Measurements from ENCODE around the gene GAS5.

DNA sequence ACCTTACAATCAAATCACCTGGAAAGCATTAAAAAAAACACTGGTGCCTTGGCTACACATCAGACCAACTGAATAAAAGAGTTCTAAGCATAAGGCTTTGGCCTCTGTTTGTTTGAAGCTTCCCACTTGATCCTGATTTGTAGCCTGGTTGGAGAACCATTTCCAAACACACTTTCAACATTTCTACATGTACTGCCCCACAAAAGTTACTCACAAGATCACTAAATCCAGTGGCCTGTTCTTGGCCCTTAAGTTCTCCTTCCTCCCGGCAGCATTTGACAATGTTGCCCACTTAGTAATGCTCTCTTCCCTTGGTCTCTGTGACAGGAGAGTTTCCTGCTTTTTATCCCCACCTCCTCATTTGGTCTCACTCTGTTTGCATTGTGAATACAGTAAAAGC is 11.8 kb downstream of the GAS5 start:
- no peak for TF ChIP-seq ELF4 (IDR thresholded peaks at IDR 0.05)
- TF ChIP-seq ZNF384 (IDR thresholded peaks at IDR 0.05), result no peak
- TF ChIP-seq FOXM1 (IDR thresholded peaks at IDR 0.05; ENCODE audit: borderline replicate concordance), result no peak
- no peak for TF ChIP-seq NFRKB (IDR thresholded peaks at IDR 0.05)
- TF ChIP-seq L3MBTL2 (conservative IDR thresholded peaks at IDR 0.05), result no peak
- no peak for TF ChIP-seq SP1 (IDR thresholded peaks at IDR 0.05)
- TF ChIP-seq TARDBP (IDR thresholded peaks at IDR 0.05), result no peak
- no peak for TF ChIP-seq FOXA1 (IDR thresholded peaks at IDR 0.05)
- TF ChIP-seq CTBP1 (IDR thresholded peaks at IDR 0.05; ENCODE audit: borderline replicate concordance), result no peak
- TF ChIP-seq SUZ12 (IDR thresholded peaks at IDR 0.05), result no peak
- TF ChIP-seq BHLHE40 (IDR thresholded peaks at IDR 0.05; ENCODE audit: borderline replicate concordance), result no peak

Measured in HEK293T (cell line).